Nephron progenitor cell (in vitro differentiated cells): ENCODE measurements around the gene VCL.
A peak's percentile ranks its signal among the peaks of the same experiment; 100 is the strongest.

ENCODE experiments used
- DNase-seq: peaks from one replicate; pipeline ENCODE4 v3.0.0; 2021
- H3K27ac Mint-ChIP-seq: 2 replicates; pipeline ENCODE4 v1.8.0; 2021; ENCODE audit warnings: mild to moderate bottlenecking, moderate library complexity, mixed read lengths
- H3K27me3 Mint-ChIP-seq: 2 replicates; pipeline ENCODE4 v1.8.0; 2021; ENCODE audit warnings: mild to moderate bottlenecking, low read depth, mixed read lengths; ENCODE audit not compliant: poor library complexity
- H3K36me3 Mint-ChIP-seq: 2 replicates; pipeline ENCODE4 v1.8.0; 2021; ENCODE audit warnings: low read depth, mixed read lengths
- H3K4me1 Mint-ChIP-seq: 2 replicates; pipeline ENCODE4 v1.8.0; 2021; ENCODE audit warnings: mixed read lengths
- H3K4me3 Mint-ChIP-seq: 2 replicates; pipeline ENCODE4 v1.8.0; 2021; ENCODE audit warnings: mild to moderate bottlenecking, moderate library complexity, mixed read lengths
- H3K9me3 Mint-ChIP-seq: 2 replicates; pipeline ENCODE4 v1.8.0; 2021; ENCODE audit warnings: mild to moderate bottlenecking, moderate library complexity, mixed read lengths
- CTCF ChIP-seq: fragments of 200-600 bp; sonication (generic); IDR thresholded peaks from 2 replicates; pipeline ENCODE4 v1.5.0; 2021; ENCODE audit warnings: antibody characterized with exemption

Gene VCL

GRCh38 chr10:74034301-74034700, 36.4 kb downstream of the VCL start:
- H3K36me3 Mint-ChIP-seq: peaks cover 34% of the 10 kb centered on the region
- peaks cover 4% of the 10 kb centered on the region for H3K27me3 Mint-ChIP-seq
- no peak for TF ChIP-seq CTCF
- peaks cover 31% of the 10 kb centered on the region for H3K4me1 Mint-ChIP-seq
- no peaks in the 10 kb centered on the region for H3K9me3 Mint-ChIP-seq
- peak overlapping the region; percentile 2 for H3K27ac Mint-ChIP-seq
- H3K4me3 Mint-ChIP-seq: no peak overlapping the region
- no peak for DNase-seq

GRCh38 chr10:74035303-74035702, 37.4 kb downstream of the VCL start:
- no peak for TF ChIP-seq CTCF
- Mint-ChIP-seq H3K9me3 (no peaks in the 10 kb centered on the region), H3K27me3 (peaks cover 4% of the 10 kb centered on the region), H3K4me3 (no peak overlapping the region), H3K36me3 (peaks cover 42% of the 10 kb centered on the region), H3K27ac (peak overlapping the region; percentile 23), H3K4me1 (peaks cover 39% of the 10 kb centered on the region)
- DNase-seq: no peak

- no peak for TF ChIP-seq CTCF
- Mint-ChIP-seq H3K4me1 (peaks cover 39% of the 10 kb centered on the region), H3K9me3 (no peaks in the 10 kb centered on the region), H3K4me3 (no peak overlapping the region), H3K36me3 (peaks cover 32% of the 10 kb centered on the region), H3K27ac (no peak overlapping the region), H3K27me3 (no peaks in the 10 kb centered on the region)
- no peak for DNase-seq
Observed at GRCh38 chr10:74036474-74036873, 38.6 kb downstream of the VCL start.

GRCh38 chr10:74039561-74040145, 41.7 kb downstream of the VCL start:
- H3K27ac Mint-ChIP-seq: peak overlapping the region; percentile 84
- TF ChIP-seq CTCF: no peak
- peaks cover 43% of the 10 kb centered on the region for H3K36me3 Mint-ChIP-seq
- H3K27me3 Mint-ChIP-seq: no peaks in the 10 kb centered on the region
- H3K9me3 Mint-ChIP-seq: no peaks in the 10 kb centered on the region
- H3K4me1 Mint-ChIP-seq: peaks cover 19% of the 10 kb centered on the region
- no peak overlapping the region for H3K4me3 Mint-ChIP-seq
- DNase-seq: no peak

GRCh38 chr10:74040200-74041126, 42.5 kb downstream of the VCL start:
- no peak for DNase-seq
- Mint-ChIP-seq H3K36me3 (peaks cover 51% of the 10 kb centered on the region), H3K4me1 (peaks cover 19% of the 10 kb centered on the region), H3K27ac (peak overlapping the region; percentile 84), H3K4me3 (no peak overlapping the region), H3K9me3 (no peaks in the 10 kb centered on the region), H3K27me3 (no peaks in the 10 kb centered on the region)
- TF ChIP-seq CTCF: no peak
